Non-pigmented ciliary epithelial cell (primary cell): ENCODE data around the gene KITLG.
"Not testable (repeated sequence)": the region's sequence is repeated elsewhere in the genome, so short reads cannot be mapped to it uniquely, and the experiment has no call there.

Experiments
- DNase-seq: peaks from one replicate; pipeline ENCODE4 v3.0.0-alpha.2; 2010; ENCODE audit warnings: low read depth

KITLG gene

DNA sequence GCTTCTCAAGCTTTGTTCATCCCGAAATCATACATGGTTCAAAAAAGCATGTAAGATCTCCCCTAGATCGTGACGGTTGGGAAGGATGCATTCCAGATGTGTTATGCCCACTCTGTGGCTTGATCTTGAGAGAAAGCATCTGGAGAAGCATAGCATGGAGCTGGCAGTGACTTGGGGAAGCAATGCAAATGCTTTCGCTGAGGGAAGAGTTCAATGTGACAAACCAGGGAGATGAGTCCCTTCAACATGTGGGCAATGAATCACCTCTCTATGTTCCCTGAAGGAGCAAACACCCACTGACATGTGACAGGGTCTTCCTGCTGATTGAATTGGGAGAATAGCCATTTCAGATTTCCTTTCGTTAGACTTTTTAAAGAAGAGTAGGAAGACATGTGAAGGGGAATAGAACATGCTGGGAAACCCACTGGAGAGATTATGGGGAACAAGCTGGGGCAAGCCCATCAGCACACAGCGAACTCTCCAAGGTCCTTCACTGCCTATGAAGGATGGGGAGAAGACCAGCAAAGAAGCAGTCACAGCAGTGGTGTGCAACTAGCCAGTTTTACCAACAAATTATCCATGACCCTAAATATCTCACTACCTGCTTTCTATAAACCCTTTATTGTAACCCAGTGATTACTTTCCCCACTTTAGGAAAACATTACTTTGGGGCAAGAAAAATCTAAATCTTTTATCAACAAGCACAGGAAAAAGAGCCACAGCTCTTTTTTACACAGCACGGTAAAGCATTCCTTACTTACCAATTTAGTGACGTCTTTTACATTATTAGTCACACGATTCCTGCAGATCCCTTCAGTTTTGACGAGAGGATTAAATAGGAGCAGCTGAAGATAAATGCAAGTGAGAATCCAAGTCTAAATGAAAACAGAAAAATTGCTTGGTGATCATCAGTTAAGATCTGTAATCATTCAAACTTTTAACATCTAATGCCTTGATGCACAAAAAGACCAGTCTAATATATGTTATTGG lies 35.0 kb downstream of the KITLG start:
- DNase-seq: no peak

DNA sequence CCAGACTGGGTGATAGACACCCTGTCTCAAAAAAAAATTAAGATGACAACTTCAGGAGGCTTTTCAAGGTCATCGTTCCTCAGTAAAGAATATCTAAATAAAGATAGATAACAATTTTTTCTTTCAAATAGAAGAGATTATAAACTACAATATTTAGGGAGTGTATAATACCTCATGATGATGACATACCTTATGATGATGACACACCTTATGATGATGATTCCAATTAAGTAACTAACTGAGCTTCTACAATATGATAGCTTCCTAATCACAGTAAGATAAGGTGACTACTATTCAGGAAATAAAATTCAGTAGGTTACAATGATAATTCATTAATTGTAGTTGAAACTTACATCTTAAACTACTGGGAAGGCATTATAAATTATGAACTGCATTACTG lies 40.4 kb downstream of the KITLG start:
- DNase-seq: no peak

DNA sequence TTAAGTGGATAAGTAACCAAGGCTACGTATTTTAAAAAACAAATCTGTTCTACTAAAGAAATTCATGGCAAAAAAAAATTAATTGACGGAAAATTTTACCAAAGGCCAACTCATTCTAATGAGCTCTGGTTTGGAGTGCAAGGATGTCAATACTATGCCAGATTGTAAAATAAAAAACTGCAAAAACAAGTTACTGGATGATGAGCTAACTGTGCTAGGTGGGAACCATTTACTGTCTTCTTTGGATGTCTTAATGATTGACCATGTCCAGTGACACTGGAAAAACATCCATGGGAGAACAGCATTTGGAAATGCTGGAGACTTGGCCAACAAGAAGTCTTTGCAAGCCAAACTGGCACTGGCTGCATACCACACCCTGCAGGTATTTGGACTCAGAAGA lies 41.6 kb downstream of the KITLG start:
- no peak for DNase-seq

DNA sequence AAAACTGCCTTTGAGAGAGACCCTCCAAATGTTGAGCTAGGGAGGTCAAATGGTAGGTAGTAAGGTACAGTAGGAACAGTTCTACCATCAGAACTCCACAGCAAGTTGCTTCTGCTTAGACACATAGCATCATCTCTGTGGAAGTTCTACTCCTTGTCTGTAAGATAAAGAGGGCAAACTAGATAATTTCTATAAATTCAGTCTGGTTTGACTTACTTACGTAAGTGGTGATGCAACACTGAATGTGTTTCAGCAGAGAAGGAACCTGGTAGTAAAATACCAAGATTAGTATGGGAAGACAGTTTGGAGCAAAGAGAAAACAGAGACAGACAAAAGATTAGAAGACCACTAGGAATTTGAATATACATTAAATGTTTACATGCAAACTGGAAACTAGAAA lies 42.0 kb downstream of the KITLG start:
- no peak for DNase-seq

DNA sequence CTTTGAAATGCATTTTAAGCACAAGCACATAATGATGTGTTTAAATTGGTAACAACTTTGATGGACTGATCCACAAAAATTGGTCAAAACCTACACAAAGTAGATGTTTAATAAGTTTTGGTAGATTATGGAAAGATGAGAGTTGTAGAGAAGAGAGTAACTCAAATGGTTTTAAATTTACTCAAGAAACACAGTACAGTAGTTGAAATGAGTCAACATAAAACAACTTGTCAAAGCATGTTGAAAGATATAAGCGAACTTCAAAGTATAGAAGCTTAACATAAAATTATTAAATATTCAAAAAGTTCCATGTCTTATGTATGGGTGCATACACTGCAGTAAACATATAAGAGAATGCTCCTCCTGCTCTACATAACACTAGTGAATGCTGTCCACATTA lies 49.4 kb downstream of the KITLG start:
- DNase-seq: no peak

DNA sequence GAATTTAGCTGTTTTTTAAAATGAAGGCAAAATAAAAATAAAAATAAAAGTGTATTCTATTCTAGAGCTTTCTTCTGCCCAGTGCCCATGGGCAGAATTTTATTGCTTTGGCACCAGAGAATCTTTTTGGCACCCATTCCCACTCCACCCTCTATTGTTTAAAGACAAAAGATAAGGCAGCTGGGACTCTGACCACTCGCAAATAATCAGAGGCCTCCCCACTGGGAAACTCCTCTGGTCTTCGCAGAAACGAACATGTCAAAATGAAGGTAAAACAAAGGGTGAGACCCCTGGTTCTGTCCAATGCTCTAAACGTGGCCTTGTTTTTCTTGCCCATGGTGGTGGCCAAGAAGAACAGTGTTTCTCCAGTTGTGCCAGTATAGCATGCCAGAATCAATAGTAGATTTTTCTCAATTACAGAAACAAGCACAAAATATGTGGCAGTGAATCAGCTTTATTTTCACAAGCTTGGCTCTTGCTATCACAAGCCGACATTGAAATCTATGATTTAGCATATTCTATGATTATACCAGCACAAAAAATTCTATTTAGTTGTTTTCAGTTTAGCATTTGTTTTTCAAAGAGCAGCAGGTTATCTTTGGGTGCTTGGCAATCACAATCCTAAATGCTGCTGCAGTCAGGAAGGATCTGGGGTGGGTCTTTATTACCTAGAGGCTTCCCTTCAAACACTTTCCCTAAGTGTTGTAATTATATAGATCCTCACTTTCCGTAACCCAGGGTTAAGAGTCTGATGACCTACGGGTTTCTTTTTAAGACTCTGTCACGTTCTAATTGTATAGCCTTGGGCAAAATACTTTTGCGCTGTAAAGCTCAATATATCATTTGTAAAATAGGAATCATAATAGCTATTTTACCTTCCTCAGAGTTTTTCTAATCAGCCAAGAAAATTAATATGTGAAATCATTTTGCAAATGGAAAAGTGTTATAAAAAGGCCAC lies 50.5 kb downstream of the KITLG start:
- no peak for DNase-seq

DNA sequence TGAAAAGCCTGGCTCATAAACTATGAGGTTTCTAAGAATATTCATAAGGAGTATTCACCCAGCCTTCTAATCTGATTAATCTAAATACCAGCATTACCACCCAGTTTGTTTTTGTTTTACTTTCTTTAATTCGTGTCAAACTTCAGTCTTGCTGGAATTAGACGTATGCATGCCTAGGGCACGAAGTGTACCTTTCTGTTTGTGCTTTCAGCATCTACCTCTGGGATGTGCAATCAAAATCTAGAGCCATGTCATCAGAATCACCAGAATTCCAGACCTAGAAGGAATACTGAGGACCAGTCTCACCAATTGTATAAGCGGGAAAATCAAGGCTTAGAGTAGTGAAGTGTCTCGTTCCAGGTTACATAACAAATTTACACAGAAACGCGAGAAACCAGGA lies 57.3 kb downstream of the KITLG start:
- DNase-seq: no peak

DNA sequence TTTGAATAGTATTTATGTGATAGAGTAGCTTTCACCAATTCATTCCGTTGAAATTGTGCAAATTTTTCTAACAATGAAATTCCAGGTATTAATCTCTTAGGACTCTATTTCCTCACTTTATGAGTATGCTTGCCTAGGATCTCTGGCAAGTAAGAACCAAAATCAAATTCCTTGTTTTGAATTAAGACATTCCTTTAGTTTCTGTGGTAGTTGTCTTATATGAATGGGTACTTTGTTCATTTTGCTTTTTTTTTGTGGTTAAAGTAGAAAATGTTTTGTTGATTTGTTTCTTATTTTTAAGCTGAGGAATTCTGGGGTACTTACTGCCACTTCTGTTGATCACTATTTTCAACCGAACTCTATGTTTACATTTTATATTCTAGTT lies 59.8 kb downstream of the KITLG start:
- no peak for DNase-seq

DNA sequence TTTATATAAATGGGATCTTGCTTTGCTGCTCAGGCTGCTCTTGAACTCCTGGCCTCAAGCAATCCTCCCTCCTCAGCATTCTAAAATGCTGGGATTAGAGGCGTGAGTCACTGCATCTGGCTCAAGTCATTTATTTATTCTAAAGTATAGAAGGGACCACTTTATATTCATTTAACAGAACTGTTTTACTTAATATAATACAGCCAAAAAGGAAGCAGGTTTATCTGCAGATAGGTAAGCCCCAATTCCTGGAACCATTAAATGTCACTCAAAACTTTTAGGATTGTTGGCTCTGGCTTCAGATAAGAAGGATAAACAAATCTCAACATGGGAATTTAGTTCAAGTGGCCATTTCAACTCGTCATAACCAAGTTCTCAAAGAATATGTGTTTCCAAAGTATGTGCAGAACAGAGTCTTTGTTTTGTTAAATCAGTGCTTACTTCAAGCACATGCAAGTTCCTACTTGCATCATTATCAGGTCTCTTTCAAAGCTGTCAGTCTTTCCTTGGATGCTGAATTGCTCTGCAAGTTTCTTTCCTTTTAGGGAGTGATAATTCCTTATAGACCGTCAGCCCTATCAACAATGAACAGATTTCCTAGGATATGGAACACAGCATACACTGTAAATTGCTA lies 60.4 kb downstream of the KITLG start:
- no peak for DNase-seq

DNA sequence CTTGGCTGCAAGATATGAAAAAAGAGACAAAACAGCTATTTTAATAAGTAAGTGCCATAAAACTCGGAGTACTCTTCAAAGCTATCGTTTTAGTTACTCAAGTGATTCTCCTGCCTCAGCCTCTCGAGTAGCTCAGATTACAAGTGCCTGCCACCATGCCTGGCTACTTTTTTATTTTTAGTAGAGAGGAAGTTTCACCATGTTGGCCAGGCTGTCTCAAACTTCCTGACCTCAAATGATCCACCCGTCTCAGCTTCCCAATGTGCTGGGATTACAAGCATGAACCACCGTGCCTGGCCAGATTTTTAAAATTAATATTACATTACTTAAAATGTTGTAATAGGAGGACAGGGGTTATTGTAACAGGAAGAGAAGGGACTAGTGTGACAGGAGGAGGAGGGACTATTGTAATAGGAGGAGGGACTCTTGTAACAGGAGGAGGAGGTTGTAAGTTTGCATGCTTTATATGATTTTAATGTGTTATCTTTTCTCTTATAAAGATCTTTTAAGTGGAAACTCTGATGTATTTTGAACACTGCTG lies 61.3 kb downstream of the KITLG start:
- no peak for DNase-seq

DNA sequence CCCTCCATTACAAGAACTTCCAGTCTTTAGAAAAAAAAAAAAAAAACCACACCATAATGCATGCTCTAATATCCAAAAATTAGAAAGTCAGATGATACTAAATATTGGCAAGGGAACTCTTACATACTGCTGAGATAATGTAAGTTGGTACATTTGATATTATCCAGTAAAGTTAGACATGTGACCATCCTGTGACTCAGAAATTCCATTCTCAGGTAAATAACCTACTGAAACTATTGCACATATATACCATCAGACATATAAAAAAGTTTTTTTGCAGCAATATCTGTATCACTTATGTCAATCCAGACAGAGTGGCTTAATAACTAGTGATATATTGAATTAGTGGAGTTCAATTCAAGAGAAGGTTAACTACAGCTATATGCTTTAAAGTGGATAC lies 63.5 kb downstream of the KITLG start:
- DNase-seq: no peak

DNA sequence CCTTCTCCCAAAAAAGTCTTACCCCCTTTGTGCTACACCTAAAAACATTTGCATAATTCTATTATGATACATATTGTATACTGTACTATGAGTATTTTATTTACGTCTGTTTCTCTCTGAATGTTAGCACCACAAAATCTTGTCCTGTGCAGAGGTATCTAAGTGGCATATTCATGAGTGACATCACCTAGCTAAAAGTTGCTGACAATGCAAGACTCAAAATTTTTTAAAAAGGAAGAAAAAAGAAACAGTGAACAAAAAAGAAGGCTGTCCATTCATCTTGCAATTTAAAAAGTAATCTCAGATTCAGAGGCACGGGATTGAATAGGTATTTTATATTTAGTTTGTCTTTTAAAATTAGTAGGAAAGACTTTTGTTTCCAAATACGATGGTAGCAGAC lies 69.4 kb downstream of the KITLG start:
- DNase-seq: no peak

DNA sequence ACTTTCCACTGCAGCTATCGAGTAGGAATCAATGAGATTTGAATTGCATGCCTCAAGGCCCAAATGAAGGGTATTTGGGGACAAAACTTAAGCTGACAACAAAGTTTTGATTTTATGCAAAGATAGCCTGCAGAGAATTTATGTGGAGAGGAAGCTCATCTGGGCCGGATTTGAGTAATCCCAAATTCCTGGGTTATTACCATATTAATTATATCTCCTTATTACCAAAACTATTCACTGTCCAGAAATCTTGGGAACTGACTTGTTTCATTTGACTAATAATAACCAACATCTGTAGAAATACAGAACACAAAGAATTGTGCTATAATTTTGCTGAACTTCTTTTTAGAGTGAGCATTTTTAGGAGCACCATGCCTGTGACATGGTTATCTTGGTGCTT lies 70.4 kb downstream of the KITLG start:
- DNase-seq: no peak

DNA sequence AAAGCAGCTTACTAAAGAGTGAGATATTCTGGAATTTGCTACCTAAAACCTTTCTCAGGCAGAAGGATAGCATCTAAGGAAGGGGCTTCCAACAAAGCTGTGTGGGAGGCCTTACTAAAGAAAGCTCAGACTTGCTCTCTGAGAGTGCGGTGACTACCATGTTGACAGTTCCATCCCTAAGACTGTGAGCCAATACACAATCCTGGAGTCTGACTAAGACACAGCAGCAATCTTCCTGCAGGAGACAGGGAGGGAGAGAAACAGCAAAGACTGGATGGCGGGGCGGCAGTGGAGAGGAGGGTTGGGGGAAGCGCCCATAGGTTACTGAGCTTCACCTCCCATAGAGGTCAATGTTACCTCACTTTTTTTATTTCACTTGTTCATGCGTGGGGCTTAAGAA lies 70.9 kb downstream of the KITLG start:
- no peak for DNase-seq

DNA sequence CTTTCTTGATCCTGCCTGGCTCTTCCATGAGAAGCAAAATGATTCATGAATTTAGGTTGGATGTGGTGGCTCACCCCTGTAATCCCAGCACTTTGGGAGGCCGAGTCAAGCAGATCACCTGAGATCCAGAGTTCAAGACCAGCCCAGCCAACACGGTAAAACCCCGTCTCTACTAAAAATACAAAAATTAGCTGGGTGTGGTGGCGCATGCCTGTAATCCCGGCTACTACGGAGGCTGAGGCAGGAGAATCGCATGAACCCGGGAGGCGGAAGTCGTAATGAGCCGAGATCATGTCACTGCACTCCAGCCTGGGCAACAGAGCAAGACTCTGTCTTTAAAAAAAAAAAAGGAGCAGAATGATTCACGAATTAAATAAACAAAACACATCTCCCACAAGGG lies 72.4 kb downstream of the KITLG start:
- DNase-seq: not testable (repeated sequence)

DNA sequence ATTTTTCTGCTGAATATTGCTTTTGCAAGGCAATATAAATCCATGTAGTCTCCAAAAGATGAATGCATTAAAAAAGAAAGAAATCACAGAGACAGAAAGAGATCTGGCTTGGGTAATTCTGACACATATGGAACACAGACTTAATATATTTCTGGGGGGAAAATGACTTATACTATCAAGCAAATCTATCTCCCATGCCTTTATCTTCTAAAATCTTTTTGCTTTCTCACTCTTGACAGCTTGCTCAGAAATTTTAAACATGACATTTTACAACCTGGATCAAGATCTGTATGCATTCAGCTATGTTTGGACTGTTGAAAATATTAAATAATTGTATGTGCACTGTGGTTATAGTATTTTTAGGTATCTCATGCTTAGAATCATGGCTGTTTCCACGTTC lies 73.0 kb downstream of the KITLG start:
- no peak for DNase-seq

DNA sequence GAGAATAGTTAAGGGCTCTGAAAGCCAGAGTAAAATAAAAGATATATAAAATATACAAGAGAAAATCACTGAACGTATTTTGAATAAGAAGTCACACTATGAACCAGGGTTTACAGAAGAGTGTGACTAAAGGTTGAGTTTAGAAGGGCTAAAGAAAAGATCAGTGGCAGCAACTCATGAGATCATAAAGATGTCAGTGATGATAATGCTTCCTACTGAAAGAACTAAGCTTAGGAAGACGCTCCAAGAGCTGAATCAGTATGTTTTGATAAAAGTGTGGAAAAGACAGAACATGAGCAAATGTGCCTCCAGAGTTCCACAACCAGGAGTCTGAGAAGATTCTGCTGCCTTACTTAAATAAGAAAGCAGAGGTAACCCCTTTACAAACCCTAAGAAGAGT lies 74.6 kb downstream of the KITLG start:
- no peak for DNase-seq

DNA sequence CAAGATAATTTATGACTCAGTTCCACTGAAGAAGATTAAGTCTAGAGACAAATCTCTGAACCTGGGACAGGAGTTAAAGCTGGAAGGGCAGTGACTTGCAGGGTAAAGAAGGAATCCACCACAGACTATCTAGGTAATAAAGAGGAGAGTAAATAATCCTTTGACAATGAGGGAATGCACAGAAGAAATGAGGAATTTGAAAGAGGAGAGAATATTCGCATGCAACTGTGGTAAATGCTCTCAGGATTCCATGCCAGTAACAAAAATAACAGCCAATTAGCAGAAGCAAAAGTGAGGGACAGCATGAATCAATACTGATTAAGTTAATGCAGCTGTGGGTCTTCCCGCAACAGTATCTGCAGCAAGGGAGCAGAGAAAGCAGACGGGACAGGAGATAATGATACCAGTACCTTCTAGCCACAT lies 77.0 kb downstream of the KITLG start:
- DNase-seq: no peak

DNA sequence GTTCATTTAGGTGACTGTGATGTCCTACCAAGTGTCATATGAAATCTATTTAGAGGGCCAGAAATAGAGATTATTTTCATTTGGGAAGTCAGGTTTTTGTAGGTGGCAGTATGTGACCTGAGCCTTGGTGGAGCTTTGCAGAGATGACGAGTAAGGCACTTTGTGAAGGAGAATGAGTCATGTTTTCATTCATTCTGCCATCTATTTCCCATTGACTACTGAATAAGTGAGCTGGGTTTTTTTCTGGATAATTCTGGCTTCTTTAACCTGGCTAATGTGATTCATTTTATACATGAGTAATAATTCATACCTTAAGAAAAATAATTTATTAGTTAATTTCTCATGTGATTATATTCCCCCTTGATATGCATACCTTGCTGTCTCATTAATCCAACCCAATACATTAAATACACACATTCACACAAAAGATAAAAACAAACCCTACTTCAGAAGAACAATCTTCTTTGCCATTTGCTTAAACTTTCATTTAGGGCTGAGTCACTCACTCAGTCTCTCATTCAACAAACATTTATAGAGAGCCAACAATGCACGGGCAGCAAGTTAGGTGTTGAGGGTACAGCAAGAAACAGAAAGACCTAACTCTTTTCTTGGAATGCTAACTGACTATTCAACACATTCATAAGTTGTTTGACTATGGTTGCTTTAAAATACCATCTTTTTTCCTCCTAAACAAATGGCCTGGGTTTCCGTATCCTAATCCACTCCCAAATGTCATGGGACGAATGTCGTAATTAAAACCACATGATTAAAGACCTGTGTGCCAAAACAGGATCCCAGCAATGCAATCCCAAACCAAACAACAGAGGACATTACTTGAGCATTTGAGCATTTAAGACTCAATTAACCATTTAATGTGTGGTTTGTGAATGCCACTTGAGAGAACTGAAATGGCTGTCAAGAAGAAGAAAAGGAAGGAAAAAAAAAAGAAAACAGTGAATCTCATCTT lies 78.0 kb downstream of the KITLG start:
- DNase-seq: no peak

DNA sequence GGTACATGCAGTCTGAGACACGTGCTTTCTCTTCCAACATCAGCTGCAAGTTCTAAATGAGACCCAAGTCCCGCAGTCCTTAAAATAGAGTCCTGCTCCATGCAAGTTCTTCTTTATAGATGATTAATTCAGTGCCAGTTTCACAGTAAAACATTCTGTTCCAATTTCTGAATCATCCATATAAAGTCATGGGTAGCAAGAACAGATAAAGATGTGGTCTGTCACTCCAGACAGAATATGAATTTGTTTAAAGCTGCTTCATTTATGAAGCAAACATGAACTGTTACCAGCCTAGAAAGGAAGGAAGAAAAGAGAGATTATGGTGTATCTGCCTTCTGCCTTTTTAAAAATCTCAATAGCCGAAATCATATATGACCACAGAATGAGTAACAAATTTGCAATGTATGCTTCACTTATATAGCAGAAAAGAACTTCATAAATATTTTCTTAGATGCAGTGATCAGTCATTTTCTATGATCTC lies 83.3 kb downstream of the KITLG start:
- no peak for DNase-seq

DNA sequence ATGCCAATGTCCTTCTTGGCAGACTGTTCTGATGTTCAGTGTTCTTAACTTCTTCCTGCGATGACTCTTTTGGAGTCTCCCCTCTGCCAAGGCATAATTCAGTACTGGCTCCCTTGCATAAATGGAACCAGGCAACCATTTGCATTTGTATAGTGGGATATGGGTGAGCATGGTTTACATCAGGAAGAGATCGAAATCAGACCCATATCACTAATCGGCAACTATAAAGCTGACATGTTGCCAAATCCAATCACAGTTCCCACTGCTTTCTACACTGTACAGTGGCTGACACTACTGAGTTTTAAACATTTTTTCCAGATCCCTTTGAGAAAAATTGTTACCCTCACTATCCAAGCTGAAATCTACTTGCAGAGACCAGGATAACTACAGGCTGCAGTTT lies 83.8 kb downstream of the KITLG start:
- no peak for DNase-seq
